HG03565 (cell line): ENCODE measurements around the gene SLF2.

Experiments used
- ATAC-seq: cut with Tn5 transposase; IDR thresholded peaks from one replicate; pipeline ENCODE4 v1.9.1; 2021; ENCODE audit warnings: mild to moderate bottlenecking, moderate library complexity; ENCODE audit not compliant: unreplicated experiment

Gene SLF2

GRCh38 chr10:101011517-101012423 lies 99.0 kb downstream of the SLF2 start:
- no peak for ATAC-seq

GRCh38 chr10:101012525-101013364 lies 100.0 kb downstream of the SLF2 start:
- ATAC-seq, result peak; percentile 59

GRCh38 chr10:101013365-101013825 lies 100.6 kb downstream of the SLF2 start:
- no peak for ATAC-seq

- ATAC-seq, result no peak
Measured at GRCh38 chr10:101014230-101014884, 101.6 kb downstream of the SLF2 start.
